H1 (cell line): Measurements from ENCODE around the gene FAM120B.

Source experiments
- EZH2 ChIP-seq: fragments of 200-600 bp; sonication (generic); IDR thresholded peaks from 2 replicates; pipeline ENCODE4 v1.7.1; 2012; ENCODE audit warnings: low read depth, mild to moderate bottlenecking, moderate library complexity, low read length, inconsistent platforms; ENCODE audit not compliant: severe bottlenecking
- GTF2F1 ChIP-seq: IDR thresholded peaks from 2 replicates; pipeline ENCODE4 v1.6.1; 2012; ENCODE audit warnings: low read depth, low read length, improper control_type of control experiment, borderline replicate concordance
- MAFK ChIP-seq: IDR thresholded peaks from 2 replicates; pipeline ENCODE4 v1.6.1; 2012; ENCODE audit warnings: low read depth, mild to moderate bottlenecking, improper control_type of control experiment, low read length
- POLR2A ChIP-seq, 2 experiments: IDR thresholded peaks; 1 replicate in 1 of 2; 2 replicates in 1 of 2; pipeline ENCODE4 v1.6.1; 2011; ENCODE audit warnings: low read depth in 2 of 2, low read length in 2 of 2, mild to moderate bottlenecking in 2 of 2; ENCODE audit errors: control extremely low read depth in 1 of 2
- RNF2 ChIP-seq: fragments of 200-900, 300-1000 bp; sonication (generic); IDR thresholded peaks from 2 replicates; pipeline ENCODE4 v1.7.1; 2016; ENCODE audit warnings: borderline replicate concordance, low read depth, mild to moderate bottlenecking, antibody characterized with exemption, low read length; ENCODE audit not compliant: poor library complexity, severe bottlenecking; ENCODE audit errors: missing control alignments
- SP1 ChIP-seq: IDR thresholded peaks from 2 replicates; pipeline ENCODE4 v1.6.1; 2011; ENCODE audit warnings: low read depth, low read length
- TAF1 ChIP-seq: IDR thresholded peaks from 2 replicates; pipeline ENCODE4 v1.6.1; 2011; ENCODE audit warnings: mild to moderate bottlenecking, low read depth, low read length
- ZNF274 ChIP-seq: IDR thresholded peaks from 2 replicates; pipeline ENCODE4 v1.7.0; 2012; ENCODE audit warnings: low read length, borderline replicate concordance; ENCODE audit errors: extremely low read depth
- TF ChIP-seq, protein P1 (sequence below), 3 experiments: IDR thresholded peaks; 1 replicate in 2 of 3; 2 replicates in 1 of 3; pipeline versions ENCODE4 v1.5.1 to v1.6.1; 2011; ENCODE audit warnings: low read length in 3 of 3, mild to moderate bottlenecking in 3 of 3, inconsistent platforms in 2 of 3, low read depth in 1 of 3, moderate library complexity in 1 of 3; ENCODE audit not compliant: insufficient read depth in 1 of 3; ENCODE audit errors: control extremely low read depth in 1 of 3

DNA sequence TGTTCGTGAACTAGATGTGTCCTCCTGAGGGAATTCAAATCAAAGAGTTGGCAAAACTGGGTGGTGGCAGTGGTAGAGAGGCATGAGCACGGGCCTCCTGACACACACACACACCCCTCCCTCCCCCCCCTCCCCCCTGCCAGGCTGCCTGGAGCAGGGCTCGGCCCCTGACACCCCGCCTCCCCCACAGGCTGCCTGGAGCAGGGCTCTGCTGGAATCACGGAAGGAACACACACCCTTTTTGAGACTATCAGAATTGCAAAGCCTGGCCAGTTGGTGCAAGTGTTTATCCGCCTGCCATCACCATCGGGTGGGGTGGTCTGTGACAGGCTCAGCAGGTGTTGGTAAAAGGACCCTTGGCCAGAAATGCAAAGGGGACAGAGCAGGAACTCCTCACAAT is 59.0 kb downstream of the FAM120B start:
- TF ChIP-seq, protein P1, sequence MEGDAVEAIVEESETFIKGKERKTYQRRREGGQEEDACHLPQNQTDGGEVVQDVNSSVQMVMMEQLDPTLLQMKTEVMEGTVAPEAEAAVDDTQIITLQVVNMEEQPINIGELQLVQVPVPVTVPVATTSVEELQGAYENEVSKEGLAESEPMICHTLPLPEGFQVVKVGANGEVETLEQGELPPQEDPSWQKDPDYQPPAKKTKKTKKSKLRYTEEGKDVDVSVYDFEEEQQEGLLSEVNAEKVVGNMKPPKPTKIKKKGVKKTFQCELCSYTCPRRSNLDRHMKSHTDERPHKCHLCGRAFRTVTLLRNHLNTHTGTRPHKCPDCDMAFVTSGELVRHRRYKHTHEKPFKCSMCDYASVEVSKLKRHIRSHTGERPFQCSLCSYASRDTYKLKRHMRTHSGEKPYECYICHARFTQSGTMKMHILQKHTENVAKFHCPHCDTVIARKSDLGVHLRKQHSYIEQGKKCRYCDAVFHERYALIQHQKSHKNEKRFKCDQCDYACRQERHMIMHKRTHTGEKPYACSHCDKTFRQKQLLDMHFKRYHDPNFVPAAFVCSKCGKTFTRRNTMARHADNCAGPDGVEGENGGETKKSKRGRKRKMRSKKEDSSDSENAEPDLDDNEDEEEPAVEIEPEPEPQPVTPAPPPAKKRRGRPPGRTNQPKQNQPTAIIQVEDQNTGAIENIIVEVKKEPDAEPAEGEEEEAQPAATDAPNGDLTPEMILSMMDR (IDR thresholded peaks at IDR 0.05; ENCODE audit: control extremely low read depth in 1 of 3, insufficient read depth in 1 of 3, low read depth in 1 of 3, low read length in 3 of 3) = no peak
- TF ChIP-seq POLR2A (IDR thresholded peaks at IDR 0.05; ENCODE audit: control extremely low read depth in 1 of 2, low read depth in 2 of 2, low read length in 2 of 2) (no peak), EZH2 (no peak), MAFK (no peak), SP1 (no peak), TAF1 (no peak), ZNF274 (no peak), GTF2F1 (no peak), RNF2 (no peak)
